ENCODE results near the gene ADCY4.

Gene ADCY4

DNA sequence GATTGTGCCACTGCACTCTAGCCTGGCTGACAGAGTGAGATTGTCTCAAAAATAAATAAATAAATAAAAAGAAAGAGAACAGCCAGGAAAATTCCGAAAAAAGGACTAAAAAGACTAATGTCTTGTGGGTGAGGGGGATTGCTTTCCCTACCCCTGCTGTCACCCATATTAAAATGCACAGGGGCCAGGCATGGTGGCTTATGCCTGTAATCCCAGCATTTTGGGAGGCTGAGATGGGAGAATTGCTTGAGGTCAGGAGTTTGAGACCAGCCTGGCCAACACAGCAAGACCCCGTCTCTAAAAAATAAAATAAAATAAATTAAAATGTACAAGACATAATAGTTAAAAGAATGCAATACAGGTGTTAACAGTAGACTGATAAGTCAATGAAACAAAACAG lies 41.3 kb downstream of the ADCY4 start:
- DNase-seq = no peak

DNA sequence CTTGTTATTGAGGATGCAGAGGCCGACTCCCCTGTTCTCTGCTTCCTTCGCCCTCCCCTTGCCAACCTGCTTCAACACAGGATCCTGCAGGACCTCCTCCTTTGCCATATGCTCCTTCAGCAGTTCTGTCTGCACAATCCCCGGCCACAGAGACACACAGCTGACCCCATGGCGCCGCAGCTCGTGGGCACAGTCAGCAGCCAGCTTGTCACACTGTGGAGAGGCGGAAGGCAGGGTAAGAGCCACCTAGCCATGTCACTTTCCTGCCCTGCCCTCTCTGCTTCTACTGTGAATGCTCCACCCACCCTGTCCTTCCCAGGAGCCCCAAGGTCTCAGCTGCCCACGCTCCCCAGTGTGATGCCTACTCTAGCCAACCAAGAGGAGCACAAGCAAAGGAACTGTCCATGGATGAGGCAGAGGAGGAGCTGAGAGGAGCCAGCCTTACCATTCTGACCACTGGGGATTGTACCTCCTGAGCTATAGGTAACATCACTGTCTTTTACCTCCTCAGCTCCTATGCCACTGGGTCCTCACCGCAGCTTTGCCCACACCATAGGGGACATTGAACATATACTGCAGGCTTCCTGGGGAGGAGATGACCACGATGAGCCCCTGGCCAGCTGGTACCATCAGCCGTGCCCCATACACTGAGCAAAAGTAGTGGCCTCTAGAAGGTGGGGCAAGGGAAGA lies 42.6 kb downstream of the ADCY4 start:
- DNase-seq = no peak

DNA sequence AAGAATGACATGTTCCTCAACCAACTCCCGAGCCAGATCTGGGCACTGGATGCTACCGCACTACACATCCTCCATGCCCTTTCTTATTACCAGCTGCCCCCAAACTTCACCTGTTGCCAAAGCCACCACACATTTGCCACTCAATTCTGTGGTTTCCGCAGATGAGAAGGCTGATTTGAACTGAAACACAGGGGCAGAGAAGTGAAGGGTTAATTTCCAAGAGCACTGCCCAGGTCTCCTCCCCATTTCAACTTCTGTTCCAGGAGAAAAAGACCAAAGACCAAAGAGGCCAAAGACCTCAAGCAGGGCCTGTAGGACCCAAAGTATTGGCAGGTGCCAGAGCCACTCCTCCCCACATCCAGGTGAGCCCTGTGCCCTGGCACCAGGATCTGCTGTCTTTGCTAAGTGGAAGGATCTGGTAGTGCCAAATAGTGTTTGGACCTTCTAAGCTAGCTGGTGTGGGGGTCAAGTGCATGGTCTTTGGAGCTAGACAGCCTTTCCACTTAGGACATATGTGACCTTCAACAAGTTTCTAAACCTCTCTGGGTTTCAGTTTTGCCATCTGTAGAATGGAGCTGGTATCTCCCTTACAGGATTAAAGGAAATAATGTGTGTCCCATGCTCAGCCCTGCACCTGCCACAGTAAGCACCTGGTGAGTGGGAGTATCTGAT lies 43.3 kb downstream of the ADCY4 start:
- DNase-seq = no peak

DNA sequence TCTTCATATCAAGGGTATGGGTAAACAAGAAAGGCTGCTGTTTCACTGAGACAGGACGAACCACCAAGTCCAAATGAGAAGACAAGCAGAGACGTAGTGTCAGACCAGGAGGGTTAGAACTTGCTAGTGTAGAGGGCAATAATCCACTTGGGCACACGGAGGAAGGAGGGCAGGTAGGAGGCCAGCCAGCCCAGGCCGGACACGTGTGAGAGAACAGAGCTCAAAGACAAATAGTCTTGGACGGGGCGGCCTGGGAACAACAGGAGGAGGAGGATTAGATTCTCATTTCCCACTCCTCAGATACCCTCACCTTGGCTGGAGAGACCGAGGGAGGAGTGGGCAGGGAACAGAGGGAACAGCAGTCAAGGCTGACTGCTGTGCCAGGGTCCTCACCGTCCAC lies 44.1 kb downstream of the ADCY4 start:
- no peak for DNase-seq

DNA sequence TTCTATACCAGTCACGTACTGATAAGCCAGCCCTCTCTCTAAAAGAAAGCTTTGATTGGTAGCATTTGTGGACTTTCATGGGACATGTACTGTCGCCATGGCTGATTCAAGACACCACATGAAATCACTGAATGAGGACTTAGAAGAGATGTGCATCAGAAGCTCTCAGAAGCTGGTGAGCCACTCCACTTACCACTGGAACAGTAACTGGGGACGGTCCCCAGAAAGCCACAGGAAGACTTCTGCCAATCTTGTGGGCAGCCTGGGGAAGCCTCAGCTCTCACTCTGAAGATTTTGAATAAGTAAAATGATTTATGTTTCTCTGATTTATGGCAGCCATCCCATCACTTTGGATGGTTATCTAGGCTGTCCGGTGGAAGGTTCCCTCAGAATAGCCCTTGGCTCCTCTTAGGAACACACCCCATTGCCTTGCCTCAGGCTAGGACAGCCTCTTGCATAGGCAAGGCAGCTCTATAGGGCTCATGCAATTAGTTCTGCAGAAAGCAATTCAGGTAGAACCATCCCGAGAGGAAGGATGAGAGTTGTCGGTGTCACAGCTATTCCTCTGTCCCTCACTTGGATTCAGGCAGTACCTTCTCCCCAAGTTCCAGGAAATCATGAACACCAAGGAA lies 45.1 kb downstream of the ADCY4 start:
- no peak for DNase-seq

DNA sequence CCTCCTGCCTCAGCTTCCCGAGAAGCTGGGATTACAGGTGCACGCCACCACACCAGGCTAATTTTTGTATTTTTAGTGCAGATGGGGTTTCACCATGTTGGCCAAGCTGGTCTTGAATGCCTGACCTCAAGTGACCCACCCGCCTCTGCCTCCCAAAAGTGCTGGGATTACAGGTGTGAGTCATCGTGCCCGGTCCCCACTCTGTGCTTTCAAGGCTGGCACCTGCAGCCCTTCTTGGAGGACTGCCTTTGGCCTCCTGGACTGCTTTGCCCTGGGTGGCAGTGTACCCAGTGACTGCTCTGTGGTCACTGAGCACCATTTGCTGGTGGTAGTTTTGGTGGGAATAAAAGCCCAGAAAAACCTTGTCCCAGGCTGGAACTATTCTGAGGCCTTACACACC lies 47.9 kb downstream of the ADCY4 start:
- DNase-seq = no peak

DNA sequence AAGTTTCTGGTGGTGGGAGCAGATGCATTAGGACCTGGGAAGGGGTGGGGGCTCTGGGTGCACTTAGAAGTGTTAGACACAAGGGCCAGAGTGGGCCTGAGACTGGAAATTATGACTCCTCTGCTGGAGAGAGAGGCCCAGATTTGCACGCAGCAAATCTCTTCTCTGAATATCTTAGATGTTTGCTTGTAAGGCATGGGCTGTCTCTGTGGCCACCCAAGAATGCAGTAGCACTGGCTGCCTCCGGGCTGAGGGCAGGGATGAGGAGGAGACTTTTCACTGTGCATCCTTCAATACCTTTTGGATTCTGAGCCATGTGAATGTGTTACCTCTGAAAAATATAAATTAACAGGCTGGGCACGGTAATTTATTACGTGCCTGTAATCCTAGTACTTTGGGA lies 49.5 kb downstream of the ADCY4 start:
- DNase-seq = no peak

DNA sequence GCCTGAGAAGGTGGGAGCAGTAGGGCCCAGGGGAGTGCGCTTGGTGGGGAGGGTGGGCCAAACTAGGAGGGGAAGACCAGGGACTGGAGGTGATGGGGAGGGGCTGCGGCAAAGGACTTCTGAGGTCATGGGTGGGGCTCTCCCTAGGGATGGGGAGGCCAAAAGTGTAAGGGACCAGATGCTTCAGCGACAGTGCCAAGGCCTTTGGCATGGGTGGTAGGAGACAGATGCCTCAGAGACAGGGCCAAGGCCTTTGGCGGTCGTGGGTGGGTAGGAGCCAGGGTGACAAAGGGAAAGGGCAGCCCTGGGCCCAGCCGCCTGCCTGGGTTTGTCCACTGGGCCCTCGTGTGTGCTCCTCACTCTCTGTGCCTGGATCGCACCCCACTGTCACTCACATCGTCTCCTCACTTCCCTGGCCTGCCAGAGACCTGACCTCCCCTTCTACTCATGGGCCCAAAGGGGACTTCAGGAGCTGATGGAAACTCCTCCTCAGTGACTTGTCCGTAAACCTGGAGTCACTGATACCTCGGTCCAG lies 50.3 kb downstream of the ADCY4 start:
- no peak for DNase-seq

DNA sequence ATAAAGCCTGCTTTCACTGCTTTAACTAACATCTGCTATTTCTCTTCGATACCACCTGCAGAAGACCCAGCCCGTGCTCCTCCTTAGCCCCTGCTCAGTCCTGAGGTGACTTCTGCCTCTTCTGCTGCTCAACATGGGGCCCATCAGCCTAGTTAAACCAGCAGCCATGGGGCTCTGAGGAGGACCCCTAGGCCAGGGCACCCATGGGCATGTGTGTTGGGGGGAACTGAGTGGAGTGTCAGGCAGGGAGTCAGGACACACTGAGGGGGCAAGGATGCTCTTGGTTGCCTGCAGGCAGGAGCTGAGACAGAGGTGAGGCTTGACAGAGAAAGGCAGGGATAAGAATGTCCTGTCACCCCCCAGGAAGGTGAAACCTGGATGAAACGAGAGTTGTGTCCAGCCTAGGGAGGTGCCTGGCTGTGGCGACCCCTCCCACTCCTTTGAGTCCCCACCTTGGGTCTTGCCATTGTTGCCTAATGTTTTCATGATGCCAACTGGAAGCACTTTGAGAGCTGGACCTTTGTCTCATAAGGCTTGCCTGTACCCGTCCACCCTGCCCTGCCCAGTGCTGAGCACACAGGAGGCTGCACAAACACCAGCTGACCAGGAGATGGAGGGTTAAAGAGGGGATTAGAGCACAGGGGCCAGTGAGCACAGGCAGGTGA lies 50.9 kb downstream of the ADCY4 start:
- no peak for DNase-seq

DNA sequence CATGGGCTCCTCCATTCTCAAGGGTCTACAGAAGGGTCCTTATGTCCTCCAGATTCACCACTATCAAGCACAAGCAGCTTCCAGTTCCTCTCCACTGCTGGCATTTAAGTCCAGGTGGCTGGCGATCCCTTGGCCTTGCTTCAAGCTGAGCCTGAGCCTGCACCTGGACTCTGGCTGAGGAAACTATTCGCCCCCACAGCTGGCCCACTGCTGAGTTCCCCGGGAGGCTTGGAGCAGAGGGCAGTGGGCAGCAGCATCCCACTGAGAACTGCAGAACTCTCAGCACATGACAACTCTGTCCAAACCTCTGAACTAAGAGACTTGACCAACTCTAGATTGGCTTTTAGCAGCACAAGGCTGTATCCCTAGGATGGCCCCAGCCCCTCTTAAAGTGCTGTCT lies 52.1 kb downstream of the ADCY4 start:
- no peak for DNase-seq

DNA sequence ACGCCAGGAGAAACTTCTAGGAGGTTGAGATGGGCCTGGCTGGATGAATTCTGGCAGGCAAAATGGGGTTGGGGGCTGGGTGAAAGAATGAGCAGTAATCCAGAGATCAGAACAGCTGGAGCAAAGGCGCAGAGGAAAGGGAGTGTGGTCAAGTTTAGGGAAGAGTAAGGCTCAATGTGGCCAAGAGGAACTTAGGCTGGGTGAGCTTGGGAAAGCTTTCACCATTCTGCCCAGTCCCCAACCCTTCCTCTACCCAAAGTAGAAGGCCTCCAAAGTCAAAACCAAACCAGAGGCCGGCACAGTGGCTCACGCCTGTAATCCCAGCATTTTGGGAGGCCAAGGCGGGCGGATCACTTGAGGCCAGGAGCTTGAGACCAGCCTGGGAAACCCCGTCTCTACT lies 53.2 kb downstream of the ADCY4 start:
- DNase-seq = no peak

DNA sequence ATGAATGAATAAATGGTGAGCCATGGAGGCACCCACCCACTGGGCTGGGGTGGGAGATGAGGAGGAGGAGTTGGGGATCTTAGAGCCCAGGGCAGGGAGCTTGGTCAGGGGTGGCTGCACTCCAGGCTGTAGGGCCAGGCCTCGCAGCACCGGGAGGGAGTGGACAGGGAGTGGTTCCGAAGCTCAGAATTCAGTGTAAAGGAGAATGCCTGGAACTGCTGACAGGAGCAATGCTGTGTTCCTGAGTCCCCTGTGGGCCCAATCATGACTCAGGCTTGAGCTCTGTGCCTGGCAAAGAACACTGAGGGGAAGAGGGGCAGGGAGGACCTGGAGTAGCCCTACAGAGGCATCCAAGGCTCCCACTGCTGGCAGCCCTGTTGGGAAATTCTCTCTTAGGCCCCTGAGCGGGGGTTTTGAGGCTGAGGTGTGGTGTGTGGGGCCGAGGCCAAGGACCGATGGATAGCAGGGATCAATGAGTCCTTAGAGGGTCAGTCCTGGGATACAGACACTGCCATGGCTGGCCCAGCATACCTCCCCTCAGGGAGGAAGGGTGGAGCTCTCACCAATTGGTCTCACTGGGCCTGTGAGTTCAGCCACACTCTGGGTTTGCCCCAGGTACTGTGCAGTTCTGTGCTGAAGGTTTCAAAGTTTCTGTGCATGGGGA lies 53.9 kb downstream of the ADCY4 start:
- DNase-seq = no peak

DNA sequence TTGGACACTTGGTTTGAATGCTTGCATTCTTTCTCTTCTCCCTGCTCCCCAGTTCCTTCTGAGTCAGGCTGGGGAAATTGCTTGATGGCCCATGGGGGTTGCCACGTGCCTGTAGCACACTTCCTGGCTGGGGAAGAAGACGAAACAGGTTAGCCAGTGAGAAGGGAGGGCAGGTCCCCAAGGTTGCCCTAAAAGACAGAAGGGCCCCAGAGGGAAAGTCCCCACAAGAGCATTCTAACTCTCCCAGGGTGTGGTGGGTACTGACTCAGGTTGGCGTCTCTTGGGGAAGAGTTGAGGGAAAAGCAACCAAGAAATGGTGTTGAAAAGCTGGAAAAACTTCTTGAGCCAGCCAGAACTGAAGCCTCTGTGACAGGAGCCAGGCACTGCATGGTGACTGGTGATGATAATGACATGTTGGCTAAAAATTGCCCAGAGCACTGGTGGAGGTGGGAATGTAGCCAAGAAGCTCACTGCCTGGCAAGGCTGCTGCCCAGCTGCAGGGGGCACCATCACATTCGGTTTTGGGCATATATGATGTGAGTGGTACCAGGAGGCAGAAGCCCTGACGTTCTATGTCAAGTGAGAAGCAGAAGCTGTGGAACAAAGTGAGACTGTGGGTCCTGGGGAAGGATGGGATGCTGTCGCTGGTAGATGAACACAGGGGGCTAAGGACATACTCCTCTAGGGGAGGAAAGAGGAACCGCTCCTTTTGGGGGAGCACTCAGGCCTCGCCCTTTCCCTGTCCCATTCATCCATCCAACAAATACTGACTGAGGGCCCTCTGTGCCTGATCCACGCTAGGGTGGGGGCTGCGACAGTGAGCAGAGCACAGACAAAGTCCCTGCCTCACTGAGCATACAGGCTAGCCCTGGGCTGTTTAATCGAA lies 55.3 kb downstream of the ADCY4 start:
- no peak for DNase-seq

DNA sequence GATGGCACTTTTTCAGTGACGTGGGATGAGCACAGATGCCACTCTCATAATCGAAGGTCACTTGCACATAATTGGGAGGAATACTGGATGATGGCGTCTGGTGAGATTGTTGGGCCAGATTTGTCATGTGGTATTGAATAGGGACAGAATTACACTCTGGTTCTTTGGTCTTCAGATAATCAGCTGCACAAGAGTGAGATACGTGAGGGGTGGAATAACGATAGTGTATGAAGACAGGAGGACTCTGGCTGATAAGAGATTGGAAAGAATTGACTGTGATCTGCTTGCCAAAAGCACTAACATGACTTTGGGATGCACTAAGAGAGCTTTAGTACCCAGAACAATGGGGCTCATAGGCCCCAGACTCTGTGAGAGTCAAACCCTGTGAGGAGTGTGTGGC lies 56.4 kb downstream of the ADCY4 start:
- DNase-seq = no peak

DNA sequence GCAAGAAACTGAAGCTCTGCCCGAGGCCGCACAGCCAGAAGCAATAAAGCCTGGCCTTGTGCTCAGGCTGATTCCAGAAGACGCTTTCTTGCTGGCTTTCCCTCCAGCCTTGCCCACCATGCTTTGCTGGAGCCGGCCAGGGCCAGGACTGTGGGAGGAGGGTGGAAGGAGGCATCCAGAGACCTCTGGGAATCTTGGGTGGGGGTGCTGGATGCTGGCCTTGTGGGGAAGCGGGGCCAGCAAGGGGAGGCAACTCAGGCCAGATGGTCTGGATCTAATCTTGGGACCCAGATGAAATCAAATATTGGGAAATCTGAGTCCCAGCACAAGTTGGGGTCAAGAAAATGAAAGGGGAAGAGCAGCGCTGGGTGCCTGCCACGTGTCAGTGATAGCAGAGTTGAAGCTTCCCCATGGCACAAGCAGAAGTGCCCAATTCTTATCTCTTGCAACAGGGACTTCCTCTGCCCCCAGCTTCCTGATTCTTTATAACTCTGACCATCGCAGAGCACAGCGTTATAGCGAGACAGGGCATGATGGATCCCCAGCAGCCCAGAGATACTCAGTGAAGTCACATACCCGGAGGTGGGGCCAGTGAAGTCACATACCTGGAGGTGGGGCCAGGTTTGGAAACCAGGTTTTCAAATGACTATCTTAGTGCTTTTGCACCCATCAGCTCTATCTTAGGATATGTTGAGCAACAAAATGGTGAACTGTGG lies 57.1 kb downstream of the ADCY4 start:
- DNase-seq = no peak

DNA sequence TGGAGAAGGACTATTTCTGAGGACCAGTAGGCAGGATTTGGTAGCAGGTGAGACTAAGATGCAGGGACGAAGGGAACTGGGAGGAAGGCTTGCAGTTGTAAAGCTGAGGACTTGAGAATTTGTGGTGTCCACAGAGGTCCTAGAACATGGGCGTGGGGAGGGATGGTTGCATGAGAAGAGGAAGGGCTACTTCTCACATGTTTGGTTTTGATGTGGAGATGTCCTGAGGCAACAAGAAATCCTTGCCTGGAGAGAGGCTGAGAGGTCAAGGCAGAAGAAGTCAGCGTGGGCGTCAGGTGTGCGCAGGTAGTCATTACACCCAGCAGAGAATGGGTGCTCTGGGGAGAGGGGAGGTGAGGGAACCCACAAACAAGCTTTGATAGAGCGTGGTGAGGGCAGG lies 57.8 kb downstream of the ADCY4 start:
- DNase-seq = no peak

DNA sequence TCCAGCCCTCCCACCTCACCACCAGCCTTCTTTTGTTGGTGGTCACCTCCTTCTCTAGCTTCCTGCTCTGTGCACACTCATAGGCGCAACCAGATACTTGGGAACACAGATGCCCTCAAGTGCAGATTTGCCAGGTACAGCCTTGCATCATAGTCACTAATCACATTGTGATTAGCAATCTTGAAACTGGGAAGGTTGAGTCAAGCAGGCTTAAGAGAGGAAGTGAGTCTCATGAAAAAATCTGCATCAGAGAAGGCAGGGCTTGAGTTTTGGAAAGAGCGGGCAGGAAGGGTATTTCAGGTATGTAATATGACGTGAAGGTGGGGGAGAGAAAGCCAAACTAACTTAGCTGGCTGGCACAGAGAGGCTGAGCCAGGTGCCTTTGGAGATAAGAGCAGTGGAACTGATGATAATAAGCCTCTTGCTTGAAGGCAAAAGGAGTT lies 60.7 kb downstream of the ADCY4 start:
- DNase-seq = no peak

DNA sequence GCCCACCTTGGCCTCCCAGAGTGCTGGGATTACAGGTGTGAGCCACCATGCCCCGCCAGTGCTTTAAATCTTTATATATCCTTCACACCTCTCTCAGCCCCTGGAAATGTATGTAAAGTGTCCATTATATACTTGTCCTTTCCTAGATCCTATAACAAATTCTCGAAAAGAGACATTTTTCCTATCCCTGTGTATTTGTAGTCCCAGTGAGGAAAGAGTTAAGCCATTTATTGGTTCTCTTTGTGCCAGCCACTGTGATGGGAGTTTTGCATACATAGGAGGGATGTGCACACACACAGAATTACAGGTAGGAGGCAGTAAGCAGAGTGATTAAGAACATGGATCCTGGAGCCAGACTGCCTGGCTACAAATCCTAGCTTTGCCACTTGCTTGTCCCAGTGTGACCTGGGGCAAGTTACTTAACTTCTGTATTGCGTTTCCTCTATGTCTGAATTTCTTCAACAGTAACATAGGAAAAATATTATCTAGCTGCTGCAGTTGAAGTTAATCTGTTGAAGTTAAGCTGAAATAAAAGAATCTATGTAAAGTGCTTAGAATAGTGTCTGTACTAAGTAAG lies 61.4 kb downstream of the ADCY4 start:
- no peak for DNase-seq

DNA sequence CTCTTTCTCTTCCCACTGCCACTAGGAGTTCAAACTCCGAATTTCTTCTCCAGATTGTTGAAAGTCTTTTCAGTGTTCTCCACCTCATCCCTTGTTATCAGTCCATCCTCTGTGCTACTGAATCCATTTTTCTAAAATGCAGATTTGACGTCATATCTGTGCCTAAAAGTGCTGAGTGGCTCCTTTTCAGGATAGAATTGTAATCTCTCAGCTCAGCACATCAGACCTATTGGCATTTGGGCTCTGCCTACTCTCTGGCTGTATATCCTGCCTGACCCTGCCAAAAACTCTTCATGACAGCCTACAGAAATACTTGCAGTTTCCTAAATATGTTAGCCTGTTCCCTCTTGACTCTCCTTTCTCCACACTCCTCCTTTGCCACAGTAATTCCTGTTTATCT lies 62.4 kb downstream of the ADCY4 start:
- no peak for DNase-seq

DNA sequence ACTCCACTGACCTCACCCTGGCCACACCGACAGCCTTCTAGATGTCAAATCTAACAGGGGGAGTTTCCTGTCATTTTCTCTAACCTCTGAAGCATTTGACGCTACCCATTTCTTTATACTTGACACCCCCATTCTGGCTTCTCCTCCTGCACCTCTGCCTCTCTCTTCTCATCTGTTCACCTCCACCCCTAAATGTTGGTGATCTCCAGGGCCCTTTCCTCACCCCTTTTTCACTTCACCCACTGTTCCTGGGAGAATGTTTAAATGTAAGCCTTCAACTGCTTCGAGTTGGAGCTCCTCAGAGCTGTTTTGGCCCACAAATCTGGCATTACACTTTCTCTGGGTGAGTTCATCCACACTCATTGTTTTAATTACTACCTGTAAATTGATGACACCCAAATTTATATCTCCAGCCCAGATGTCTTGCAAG lies 63.0 kb downstream of the ADCY4 start:
- no peak for DNase-seq
